Cardiac ventricle fibroblast (primary cell): ENCODE data around the gene RPL7L1. TPM values are rescaled to one million over a fixed set of nuclear protein-coding genes. Genes with fewer than 3 reads are reported as not detected.

Source experiments
- total RNA-seq: library from RNA; depleted of rRNA; stranded (reverse); fragments of >200 nt; gene quantifications from 2 replicates; pipeline ENCODE4 v1.2.3, GENCODE V29; 2015

The RPL7L1 gene
- total RNA-seq = 77.8 and 97.9 TPM in 2 replicates

DNA sequence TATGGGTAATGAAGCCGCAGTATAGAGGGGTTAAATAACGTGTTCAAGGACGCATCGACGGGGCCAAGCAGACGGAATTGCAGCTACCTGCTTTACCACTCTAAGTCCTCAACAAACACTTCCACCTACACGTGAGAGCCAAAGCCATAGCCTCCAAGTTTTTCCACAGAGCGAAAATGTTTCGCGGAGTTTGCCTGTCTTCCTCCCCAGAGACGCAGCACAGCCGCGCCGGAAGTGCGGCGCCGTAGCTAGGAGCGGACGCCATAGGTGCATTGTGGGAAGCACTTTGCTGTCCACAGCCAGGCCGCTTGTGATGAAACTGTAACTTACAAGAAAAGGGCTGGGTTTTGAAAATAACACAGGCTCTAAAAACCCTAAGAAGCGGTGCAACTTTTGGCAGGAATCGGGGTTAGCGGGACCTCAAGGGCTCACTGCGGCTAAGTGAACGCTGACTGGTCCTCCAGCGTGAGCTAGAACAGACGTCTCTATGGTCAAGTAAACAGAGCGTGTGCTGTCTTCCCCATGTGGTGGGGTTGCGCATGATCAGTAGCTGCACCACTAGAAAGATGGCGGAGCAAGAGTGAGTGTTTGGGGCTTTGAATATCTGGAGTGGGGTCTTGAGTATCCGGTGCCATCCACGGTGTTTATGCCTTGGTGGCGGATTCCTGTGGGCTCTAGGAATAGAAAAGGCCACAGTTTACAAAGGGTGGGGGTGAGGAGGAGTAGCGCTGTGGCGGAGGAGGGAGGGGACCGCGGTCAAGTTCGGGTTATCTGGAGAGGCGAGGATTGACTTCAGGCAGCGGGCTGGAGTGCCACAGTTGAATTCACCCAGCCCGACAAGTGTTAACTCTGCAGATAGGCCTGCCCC is at the start of gene RPL7L1:
TSS of gene RPL7L1 (plus strand) at position 245 of the 868 bp plus-strand sequence. CDS start at position 540, 295 bp downstream.

DNA sequence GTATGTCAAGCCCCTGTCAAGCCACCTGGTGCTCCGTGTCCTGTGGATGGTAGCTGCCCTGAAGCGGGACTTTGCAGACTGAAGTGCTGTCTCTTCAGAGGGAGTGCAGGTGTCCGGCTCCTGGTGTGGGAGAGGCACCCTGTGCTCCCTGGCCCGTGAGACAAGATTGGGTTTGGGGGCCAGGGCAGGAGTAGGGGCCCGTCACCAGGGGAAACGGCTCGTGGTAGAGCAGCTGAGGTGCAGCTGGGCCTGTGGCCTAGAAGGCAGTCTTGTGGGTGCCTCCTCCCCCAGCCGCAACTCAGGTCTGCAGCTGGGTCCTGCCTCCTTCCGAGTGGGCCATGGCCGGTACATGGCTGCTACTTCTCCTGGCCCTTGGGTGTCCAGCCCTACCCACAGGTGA is 36.3 kb downstream of the RPL7L1 start, which contains the start of gene PTCRA:
TSS of gene PTCRA (plus strand) at position 322 of the 400 bp plus-strand sequence. CDS start at position 339, 17 bp downstream.

DNA sequence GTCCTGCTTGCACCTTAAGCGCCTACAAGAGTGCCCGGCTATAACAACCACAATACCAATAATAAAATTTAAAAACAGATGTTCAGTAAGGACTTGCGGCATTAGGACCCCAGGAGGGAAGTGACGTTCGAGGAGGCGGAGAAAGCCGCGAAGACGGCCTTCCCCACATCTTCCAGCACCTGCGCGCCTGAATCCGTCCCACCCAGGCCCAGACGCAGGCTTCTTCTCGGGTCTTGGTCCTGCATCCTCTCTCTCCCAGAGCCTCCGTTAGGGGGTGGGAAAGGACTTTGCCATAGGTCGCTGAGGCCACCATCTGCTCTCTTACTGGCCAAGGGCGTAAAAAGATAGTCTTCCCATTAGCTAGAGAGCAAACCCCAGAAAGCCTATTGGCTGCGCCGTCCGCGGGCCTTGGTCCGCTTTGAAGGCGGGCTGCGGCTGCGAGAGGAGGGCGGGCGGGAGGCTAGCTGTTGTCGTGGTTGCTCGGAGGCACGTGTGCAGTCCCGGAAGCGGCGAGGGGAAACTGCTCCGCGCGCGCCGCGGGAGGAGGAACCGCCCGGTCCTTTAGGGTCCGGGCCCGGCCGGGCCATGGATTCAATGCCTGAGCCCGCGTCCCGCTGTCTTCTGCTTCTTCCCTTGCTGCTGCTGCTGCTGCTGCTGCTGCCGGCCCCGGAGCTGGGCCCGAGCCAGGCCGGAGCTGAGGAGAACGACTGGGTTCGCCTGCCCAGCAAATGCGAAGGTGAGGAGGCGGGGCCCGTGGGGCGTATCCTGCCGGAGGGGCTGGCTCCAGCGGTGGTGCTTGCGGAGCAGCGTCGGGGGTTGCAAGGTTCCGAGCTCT is 49.8 kb downstream of the RPL7L1 start, which contains the start of gene CNPY3:
TSS of gene CNPY3 (plus strand) at position 495 of the 835 bp plus-strand sequence. CDS start at position 586, 91 bp downstream.

Other genes starting within 250 kb of the RPL7L1 start
- gene PRPH2, start 157.0 kb upstream of the RPL7L1 start, total RNA-seq = 0.12 and 0.24 TPM in 2 replicates
- 27.8 and 38.4 TPM in 2 replicates for gene TBCC, start 133.5 kb upstream of the RPL7L1 start, total RNA-seq
- 6.6 and 7.0 TPM in 2 replicates for gene BICRAL, start 97.6 kb upstream of the RPL7L1 start, total RNA-seq
- not detected in 2 replicates for gene PTCRA, start 36.4 kb downstream of the RPL7L1 start, total RNA-seq
- gene CNPY3, start 49.9 kb downstream of the RPL7L1 start, total RNA-seq = 25.5 and 27.7 TPM in 2 replicates
- not detected in 2 replicates for gene GNMT, start 81.1 kb downstream of the RPL7L1 start, total RNA-seq
- 20.8 and 21.8 TPM in 2 replicates for gene PEX6, start 99.6 kb downstream of the RPL7L1 start, total RNA-seq
- gene PPP2R5D, start 105.0 kb downstream of the RPL7L1 start, total RNA-seq = 31.8 TPM in 2 replicates
- 54.0 and 61.1 TPM in 2 replicates for gene MEA1, start 134.3 kb downstream of the RPL7L1 start, total RNA-seq
- 75.7 and 92.5 TPM in 2 replicates for gene KLHDC3, start 134.6 kb downstream of the RPL7L1 start, total RNA-seq
- 40.7 and 63.8 TPM in 2 replicates for gene RRP36, start 142.0 kb downstream of the RPL7L1 start, total RNA-seq
- 33.3 and 36.4 TPM in 2 replicates for gene CUL7, start 174.2 kb downstream of the RPL7L1 start, total RNA-seq
- gene MRPL2, start 179.8 kb downstream of the RPL7L1 start, total RNA-seq = 14.2 and 26.8 TPM in 2 replicates
- gene KLC4, start 180.0 kb downstream of the RPL7L1 start, total RNA-seq = 9.9 and 11.0 TPM in 2 replicates
- 110 and 119 TPM in 2 replicates for gene PTK7, start 196.7 kb downstream of the RPL7L1 start, total RNA-seq